HG02938 (cell line): Measurements from ENCODE around the gene MAST4.

ENCODE experiments used
- ATAC-seq: cut with Tn5 transposase; IDR thresholded peaks from one replicate; pipeline ENCODE4 v1.9.1; 2021; ENCODE audit warnings: mild to moderate bottlenecking, moderate library complexity; ENCODE audit not compliant: unreplicated experiment

The MAST4 gene

DNA sequence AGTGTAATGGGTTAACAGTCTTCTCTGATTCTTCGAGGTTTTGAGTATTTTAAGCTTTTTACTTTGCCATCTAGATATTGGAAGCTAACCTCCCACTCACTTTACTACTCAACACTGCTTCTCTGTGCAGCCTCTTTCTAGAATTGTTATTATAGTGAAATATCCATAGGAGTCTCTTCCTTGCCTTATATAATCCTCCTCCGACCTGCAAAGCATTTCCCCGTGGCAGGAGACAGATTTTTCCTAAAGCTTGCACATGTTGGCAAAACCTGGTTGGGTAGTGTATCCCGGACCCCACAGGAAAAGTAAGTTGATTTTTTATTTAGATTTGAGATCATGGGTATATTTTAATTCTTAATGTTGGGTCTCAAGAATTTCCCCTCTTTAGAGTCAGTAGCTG lies 351.3 kb downstream of the MAST4 start:
- no peak for ATAC-seq

DNA sequence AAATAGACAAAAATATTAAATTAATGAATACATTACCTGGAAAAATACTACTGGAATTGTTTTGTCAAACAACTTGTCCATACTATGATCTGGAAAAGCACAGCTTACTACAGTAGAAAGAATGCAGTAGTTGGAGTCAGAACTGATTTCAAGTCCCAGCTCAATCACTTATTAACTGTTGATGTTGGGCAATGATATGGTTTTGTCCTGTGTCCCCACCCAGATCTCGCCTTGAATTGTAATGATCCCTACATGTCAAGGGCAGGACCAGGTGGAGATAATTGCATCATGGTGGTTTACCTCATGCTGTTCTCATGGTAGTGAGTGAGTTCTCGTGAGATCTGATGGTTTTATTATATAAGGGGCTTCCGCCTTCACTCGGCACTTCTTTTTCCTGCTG lies 352.9 kb downstream of the MAST4 start:
- no peak for ATAC-seq

DNA sequence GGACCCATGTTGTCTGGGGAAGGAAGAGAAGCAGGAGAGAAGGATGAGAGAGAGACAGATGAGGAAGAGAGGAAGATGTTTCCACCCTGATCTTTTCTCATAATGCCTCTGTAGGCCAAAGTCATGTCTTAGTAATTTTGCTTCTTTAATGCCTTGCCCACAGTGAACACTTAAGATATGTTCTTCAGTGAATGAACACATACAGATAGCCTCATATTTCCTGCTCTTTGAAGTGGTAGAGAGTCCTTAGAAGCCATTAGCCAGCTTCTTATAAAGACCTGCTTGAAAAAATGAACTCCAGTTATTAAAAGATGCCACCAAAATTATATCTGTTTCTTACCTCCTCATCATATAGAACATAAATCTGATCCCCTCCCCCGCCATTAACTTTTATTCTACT lies 356.0 kb downstream of the MAST4 start:
- ATAC-seq: no peak

DNA sequence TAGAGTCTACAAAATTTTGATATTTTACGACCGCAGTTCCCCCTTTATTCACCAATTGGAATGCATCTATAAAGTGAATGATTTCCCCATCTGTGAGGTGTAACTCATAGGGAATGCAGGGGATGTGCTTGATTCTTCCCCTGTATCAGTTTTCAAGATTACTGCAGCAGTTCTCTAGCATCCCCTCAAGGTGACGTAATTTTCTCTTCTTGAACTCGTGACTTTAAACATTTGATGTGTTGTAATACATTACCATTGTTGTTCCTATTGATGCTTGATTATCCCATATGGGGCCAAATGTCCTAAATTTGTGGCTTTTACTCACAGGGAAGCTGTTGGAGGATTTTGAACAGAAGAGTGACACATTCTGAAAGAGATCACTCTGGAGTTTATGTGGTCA lies 360.2 kb downstream of the MAST4 start:
- ATAC-seq: no peak

DNA sequence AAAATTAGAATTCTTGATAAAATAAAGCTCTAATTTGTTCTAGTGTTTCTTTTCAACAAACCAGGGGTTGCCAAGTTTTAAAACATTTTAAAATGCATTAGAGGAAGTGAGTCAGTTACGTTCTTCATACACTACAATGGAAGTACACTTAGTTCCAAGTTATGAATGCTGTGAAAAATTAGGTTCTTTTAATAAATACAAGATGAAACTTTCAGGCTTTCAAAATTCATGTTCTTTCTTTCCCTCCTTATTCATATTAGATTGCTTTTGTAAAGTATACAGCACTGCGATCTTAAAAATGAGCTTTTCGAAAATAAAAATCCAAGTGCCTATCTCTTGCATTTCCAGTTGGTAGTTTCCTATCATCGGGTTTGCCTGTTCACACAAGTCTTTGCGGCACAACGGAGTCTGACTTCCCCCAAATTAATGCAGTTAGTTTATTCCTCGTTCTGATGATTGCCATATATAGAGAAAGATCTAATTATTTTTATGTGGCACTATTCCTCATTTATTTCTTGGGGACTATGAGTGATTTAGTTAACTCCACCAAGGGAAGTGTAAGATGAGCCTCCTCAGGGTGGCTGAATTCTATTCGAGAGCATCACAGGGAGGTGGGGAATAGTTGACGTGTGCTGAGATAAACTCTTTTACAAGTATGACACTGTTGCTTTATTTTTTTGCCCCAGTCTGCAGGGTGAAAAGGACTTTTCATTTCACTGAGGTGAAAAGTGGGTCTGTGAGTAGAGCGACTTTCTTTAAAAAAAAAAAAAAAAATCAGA lies 362.2 kb downstream of the MAST4 start:
- ATAC-seq: no peak

DNA sequence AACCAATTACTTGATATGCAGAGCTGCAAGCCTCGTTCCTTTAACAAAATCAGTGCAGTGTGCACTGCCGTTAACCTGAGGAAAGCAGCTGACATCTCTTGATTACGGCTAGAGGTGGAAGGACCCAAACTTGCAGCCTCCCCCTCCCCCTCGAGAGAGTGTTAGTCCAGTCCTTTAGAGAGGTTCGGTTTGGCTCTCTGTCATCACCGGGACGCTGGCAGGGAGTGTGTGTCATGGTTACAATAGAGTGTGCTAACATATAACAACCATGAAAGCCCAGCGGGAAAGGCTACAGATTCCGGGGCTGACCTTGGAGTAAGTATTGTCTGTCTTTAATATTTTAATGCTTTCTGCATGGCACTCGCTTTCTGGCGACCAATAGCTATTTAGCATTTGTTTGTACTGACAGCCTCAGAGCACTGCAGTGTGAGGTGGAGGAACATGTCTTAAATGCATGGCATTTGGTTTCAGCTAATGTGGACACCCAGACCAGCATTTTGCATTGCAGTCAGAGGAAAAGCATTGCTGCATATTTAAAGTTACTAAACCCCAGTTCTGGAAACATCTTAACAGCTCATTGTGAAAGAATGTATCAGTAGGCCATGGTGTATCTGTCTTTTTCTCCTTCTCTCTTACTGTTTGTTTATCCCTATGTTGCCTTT lies 362.9 kb downstream of the MAST4 start:
- no peak for ATAC-seq

DNA sequence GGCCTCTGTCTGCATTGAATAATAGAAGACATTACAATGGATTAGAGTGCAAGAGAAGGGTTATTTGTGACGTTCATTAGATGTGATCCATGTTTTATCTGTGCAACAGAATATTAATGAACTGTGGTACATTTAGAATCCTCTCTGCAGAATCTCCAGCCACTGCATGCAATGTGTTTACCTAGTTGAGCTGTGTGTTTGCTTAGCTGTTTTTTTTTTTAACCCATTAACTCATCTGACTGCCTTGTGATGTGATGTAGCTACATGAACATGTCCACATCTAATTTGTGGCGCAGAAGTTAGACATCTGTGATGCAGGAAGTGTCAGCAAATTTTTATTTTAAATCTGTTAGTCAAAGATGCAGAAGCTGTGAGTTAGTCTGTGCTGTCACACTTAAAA lies 363.5 kb downstream of the MAST4 start:
- ATAC-seq: no peak

DNA sequence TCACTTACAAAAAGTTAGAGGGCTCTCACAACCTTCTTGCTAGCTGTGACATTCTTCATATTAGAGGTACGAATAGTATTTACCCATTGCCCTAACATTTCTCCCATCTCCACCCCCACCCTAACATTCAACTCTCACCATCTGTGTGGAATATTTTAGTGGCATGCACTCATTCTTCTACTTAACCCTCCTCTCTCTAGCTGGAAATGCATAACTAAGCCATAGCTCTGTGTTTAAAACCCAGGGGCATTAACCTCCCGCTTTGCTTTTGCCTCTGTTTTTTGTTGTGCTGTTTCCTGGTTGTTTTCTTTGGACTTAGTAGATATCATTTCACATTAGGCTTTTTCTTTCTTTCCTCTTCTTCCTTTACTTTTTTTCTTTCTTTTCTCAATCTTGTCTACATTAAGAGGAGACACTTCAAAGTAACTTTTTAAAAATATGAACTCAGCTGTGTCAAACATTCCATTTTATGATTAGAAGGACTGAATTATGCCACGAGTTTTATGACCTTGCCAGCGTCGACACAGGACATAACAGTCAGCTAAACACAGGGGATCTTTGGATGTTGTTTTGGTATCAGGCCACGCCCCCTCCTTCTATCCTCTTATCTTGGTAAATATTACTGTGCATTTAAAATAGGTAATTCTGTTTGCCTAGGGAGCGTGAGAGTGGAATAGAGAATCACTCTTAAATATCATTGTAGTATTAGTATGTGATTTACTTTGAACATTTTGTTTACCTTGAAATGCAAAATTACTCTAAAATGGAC lies 364.4 kb downstream of the MAST4 start:
- no peak for ATAC-seq

DNA sequence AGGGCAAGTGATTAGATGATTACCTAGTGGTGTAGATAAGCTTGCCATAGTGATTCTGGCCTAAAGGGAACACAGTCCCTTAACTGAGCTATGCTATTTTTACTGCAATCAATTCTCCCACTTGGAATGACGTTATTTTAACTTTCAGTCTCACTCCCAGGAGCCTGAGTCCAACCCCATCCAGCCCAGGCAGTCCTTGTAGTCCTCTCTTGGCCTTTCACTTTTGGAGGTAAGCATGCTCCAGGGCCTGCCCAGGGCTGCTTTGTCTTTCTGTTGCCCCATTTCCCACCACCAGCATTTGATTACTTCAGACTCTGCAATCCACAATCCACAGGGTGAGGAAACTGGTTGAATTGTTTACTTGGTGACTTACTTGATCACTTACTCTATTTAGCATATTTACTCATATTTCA lies 367.4 kb downstream of the MAST4 start:
- no peak for ATAC-seq

DNA sequence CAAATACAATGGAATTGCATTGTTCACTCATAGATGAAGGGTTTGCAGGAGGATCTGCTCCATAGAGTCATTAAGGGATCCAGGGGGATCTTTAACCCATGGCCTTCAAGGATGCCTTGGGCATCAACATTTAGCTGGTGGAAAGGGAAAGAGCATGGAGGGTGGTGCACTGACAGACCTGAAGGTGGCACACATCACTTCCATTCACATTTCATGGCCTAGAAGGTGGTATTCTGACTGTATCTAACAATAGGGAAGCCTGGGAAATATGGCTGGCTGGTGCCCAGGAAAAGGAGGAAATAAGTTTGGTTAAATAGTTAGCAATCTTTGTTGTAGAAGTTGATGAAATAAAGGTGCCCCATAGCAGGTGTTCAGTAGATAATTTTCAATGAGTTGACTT lies 370.2 kb downstream of the MAST4 start:
- no peak for ATAC-seq

DNA sequence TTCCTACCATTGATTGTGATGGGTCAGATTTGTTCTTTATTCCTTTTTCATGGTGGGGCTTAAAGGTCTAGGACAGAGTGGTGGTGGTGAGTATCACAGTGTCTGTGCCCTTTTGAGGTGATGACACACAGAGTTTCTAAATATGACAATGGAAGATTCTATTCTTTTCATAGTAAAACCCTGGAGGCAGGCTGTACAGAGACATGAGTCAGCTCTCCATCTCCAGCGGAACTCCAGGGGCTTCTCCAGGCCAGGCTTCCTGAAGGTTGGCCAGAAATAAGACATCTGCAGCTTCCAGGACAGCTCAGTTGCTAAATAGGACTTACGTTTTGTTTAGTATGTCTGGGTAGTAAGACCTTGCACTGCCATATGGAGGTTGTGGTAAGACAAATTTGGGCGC lies 370.9 kb downstream of the MAST4 start:
- ATAC-seq: no peak

DNA sequence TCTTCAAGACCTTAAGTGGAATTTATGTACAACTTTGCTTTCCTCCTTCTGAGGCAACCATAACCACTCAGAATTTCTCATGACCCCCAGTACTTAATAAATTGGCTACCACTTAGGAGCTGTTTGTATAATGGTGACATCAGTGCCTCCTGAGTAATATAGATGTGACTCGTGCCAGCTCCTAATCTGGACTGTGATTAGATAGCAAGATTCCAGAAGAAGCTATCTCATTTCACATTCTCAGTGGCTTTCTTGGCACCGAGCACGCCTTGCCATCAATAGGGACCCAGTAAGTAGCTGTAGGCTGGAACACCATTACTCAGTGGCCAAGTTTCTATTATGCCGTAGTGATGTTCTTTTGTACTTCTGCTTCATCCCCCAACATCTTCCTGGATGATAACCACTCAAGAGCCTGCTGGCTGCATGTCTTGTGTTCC lies 371.7 kb downstream of the MAST4 start:
- ATAC-seq: no peak

DNA sequence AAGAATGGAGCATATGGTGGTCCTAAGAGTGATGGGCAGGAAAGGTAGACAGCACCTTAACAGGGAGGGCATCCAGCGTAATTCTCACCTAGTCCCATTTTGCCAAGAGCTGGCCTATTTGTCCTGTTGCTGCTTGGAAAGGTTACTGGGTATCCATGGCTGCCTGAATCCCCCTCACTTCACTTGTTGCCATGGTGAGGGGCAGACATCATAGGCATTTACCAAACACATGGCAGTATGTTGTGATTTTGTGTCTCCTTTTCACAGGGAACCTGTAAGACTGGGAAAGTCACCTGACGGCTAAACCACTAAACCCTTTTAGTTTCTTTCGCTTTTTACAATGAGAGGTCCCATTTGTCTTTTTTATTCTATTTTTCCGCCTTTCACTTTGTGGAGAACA lies 373.3 kb downstream of the MAST4 start:
- no peak for ATAC-seq

DNA sequence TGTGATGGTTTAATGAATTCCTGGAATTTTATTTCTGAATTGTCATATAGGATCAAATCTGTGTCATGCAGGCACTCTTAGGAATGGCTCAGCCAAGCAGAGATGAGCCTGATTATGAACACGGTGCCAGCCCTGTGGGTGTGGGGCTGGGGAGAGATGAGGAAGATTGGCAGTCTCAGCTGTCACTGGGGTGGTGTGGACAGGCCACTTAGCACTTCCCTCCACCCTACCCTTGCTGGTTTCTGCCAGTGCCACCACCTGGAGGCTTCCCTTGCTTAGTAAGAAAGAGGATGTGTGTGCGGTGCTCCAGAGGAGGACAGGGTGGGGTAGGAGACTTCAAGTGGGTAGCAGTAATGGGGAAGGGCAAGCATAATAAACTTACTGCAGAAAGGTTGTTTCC lies 373.8 kb downstream of the MAST4 start:
- no peak for ATAC-seq

DNA sequence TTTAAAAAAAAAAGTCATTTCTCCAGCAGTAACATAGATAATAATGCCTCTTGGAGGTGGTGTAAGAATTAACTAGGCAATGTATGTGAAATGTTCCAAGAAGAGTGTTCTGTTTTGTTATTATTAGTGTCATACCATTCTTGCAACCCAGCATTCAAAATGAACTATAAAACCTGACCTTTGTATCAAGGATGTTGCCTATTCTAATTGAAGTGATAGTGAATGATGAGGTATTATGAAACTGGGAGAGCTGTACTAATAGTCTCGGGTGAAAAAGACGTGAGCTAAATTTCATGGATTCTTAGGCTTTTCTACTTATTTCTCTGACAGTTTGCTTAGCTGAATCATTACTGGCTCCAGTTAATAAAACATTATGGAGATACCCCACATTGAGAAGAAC lies 375.8 kb downstream of the MAST4 start:
- ATAC-seq: no peak

DNA sequence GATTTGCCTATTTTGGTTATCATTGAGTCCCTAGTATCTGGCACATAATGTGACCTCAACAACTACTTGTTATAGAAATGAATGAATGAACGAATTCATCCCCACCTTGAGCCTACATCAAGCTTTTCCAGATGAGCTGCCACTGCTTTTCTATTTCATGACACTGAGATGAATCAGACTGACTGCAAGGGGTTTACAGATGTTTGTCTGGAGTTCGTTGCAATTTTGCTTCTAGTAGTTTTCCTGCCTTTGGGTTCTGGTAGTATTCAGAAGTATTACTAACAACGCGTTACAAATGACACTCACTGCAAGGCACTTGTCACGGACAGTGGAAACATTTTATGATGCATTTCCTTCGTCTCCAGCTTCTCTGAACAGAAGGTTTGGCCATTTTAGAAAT lies 378.1 kb downstream of the MAST4 start:
- no peak for ATAC-seq

DNA sequence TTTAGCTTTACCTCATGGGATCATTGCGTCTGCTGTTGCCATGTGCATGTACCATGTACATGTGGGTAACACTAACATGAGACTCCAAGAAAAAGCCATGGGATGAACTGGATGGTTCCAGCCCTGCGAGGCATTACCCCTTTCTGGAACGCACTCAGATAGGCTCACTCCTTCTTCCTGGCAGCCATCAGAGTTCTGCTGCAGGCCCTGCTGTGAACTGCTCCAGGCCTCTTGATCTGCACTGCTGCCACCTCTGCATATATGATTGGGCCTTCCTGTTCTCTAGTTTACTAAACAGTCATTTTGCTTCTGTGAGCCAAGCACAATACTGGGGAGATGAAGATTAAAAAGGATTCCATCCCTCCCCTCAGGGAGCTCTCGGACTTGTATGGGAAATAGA lies 379.9 kb downstream of the MAST4 start:
- no peak for ATAC-seq

DNA sequence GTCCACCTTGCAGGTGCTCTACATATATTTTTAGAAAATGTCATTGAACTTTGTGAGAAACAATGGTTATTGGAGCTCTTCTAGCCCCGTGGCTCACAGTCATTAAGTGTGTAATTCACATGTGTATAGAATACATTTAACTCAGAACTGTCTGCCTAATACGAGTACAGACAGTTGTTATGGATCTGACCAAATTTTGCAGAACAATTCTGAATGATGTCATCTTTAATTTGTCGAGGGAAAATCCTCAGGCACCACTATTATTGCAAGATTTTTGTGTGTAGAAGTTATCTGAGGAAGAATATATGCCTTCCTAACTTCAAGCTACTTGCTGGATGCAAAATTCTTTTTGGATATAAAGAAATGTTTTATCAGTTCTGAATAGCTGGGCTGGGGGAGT lies 383.5 kb downstream of the MAST4 start:
- ATAC-seq: no peak

DNA sequence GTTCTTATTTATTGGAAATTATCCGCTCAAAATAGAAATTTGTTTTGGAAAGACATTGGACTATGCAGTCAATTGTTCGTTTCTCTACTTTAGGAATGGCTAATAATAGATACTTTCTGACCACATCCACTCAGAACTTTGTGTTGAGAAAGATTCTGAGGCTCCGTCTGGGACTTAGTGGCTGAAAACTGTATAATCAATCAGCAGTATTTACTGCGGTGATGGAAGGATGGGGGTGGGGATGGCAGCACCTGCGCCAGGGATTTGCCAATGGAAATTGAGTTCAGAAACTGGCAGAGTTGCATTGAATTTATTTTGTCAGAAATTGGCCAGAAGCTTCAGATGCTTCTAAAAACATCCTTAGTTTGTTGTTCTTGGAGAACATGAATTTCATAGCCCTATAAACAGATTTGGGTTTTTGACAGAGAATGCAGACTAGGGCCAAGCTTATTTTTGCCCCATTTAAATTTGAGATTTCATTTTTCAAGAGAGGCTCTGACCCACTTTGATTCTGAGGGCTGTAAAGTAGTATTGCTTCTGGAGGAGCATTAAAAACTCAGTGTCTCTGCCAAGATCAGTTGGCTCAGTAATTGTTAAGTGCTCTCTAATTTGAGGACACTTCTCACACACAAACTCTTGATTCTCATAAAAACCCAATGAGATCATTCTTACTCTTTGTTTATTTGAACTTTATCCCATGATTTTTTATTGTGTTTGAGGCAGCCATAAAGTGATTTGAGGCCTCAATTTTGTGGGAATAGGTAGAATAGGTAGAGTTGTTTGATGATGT lies 385.3 kb downstream of the MAST4 start:
- ATAC-seq: no peak

DNA sequence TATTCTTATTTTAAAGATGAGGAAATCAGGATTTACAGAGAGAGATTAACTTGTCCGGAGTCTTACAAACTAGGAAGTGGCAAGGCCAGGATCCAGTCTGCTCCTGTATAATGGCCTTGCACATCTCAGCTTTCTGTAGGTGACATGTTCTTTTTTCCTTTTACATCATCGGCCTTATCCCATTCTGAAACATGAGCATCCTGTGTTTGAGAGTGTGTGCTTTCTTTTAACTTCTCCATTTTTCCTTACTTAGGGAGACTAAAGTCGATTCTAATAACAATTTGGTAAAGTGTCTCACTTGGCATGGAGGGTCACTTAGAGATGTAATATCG lies 385.8 kb downstream of the MAST4 start:
- no peak for ATAC-seq

DNA sequence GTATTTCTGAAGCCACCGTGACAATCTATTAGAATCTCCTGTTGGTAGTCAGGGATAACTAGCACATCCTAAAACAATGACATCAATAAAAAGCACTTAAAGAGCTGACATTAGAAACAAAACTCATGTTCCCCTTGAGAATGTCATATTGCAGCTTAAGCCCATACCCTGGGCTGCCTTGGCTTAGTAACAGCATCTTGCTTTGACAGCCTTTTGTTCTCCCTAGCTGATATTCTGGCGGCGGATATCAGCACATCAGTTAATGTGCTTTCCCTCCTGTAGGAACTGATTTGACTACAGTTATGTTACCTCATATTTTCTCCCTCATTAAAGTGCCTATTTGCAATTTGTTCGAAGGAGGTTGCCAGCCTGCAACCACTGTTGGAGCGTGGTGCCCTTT lies 386.3 kb downstream of the MAST4 start:
- no peak for ATAC-seq
